K562 (cell line): ENCODE results near the gene LENEP. TPM values are rescaled to one million over a fixed set of nuclear protein-coding genes. Genes with fewer than 3 reads are reported as not detected.

Source experiments
- ATAC-seq: fragments of 200-7000 bp; cut with Tn5 transposase; 3 replicates; pipeline ENCODE4 v1.9.1; 2020; ENCODE audit warnings: moderate library complexity
- BruUV-seq: library from RNA; stranded (reverse); fragments of 400-500 nt; replicated peaks from 2 replicates; lab custom pipeline; 2021; lab: Mats Ljungman, UMichigan
- CTCF ChIA-PET: fragments of 300-600 bp; formaldehyde crosslinking; extraction: SDS; loops from one replicate; lab custom pipeline; 2021; ENCODE audit warnings: low intra/inter-chr PET ratio; lab: Yijun Ruan, JAX
- POLR2A ChIA-PET: fragments of 300-600, 350-650 bp; sonication (Branson Sonifier 250); formaldehyde crosslinking; extraction: SDS; loops from one replicate; lab custom pipeline; 2021; ENCODE audit warnings: antibody characterized with exemption, inconsistent platforms; lab: Yijun Ruan, JAX
- DNase-seq, 4 experiments: peaks; one replicate each; pipeline versions ENCODE4 v3.0.0 to v3.0.0-alpha.2; 2011 to 2018; ENCODE audit warnings: low spot score in 3 of 4, mixed read lengths in 3 of 4; ENCODE audit errors: extremely low read depth in 1 of 4
- FAIRE-seq: peaks from 2 replicates; lab custom pipeline; 2011; peaks lifted over from hg19 to GRCh38; lab: Jason Lieb, UNC
- H2AFZ ChIP-seq: 2 replicates; pipeline ENCODE4 v1.6.0; 2011; ENCODE audit warnings: low read depth, low read length, control low read depth, inconsistent platforms
- H3K27ac ChIP-seq: fragments of 200-600 bp; 3 replicates; pipeline ENCODE4 v1.8.0; 2011; ENCODE audit warnings: low read depth, mild to moderate bottlenecking, control low read depth, inconsistent platforms, low read length, moderate library complexity, mixed read lengths; ENCODE audit errors: extremely low read depth
- H3K27me3 ChIP-seq, 2 experiments: fragments of 300-600 bp in 1 of 2; 2 replicates in 1 of 2; 3 replicates in 1 of 2; pipeline versions ENCODE4 v1.6.0 to v1.8.0; 2011; ENCODE audit warnings: inconsistent platforms in 2 of 2, low read length in 2 of 2, mild to moderate bottlenecking in 1 of 2, mixed read lengths in 1 of 2, moderate library complexity in 1 of 2; ENCODE audit not compliant: control insufficient read depth in 2 of 2, insufficient read depth in 2 of 2
- H3K36me3 ChIP-seq: fragments of 300-600 bp; 3 replicates; pipeline ENCODE4 v1.8.0; 2011; ENCODE audit warnings: mild to moderate bottlenecking, low read length, inconsistent platforms; ENCODE audit not compliant: control insufficient read depth, insufficient read depth
- H3K4me1 ChIP-seq, 2 experiments: fragments of 200-600 bp in 1 of 2; replicated peaks in 1 of 2; 2 replicates in 1 of 2; 3 replicates in 1 of 2; pipeline versions ENCODE4 v1.5.1 to v1.8.0; 2011; ENCODE audit warnings: inconsistent platforms in 2 of 2, low read length in 2 of 2, mild to moderate bottlenecking in 1 of 2, mixed read lengths in 1 of 2, moderate library complexity in 1 of 2; ENCODE audit not compliant: control insufficient read depth in 2 of 2, insufficient read depth in 2 of 2
- H3K4me2 ChIP-seq: 2 replicates; pipeline ENCODE4 v1.6.1; 2011; ENCODE audit warnings: low read length, control low read depth, inconsistent platforms, mixed read lengths; ENCODE audit not compliant: insufficient read depth
- H3K4me3 ChIP-seq: fragments of 200-600 bp; sonication (generic), shearing (Covaris generic); 2 replicates; pipeline ENCODE4 v1.5.1; 2016; ENCODE audit warnings: control low read depth, inconsistent platforms
- H3K79me2 ChIP-seq: fragments of 200-600 bp; 3 replicates; pipeline ENCODE4 v1.8.0; 2011; ENCODE audit warnings: low read length, inconsistent platforms; ENCODE audit not compliant: control insufficient read depth, insufficient read depth
- H3K9ac ChIP-seq, 2 experiments: 2 replicates each; pipeline versions ENCODE4 v1.6.0 to v1.6.1; 2011; ENCODE audit warnings: low read depth in 2 of 2, low read length in 2 of 2, control low read depth in 1 of 2, inconsistent platforms in 1 of 2, mild to moderate bottlenecking in 1 of 2, mixed read lengths in 1 of 2; ENCODE audit not compliant: insufficient read depth in 1 of 2
- H3K9me1 ChIP-seq: one replicate; pipeline ENCODE4 v1.6.0; 2011; ENCODE audit warnings: inconsistent platforms, mild to moderate bottlenecking, low read length, moderate library complexity; ENCODE audit not compliant: control insufficient read depth, insufficient read depth
- H3K9me3 ChIP-seq: replicated peaks from 2 replicates; pipeline ENCODE4 v1.5.1; 2011; ENCODE audit warnings: low read depth, low read length, inconsistent platforms; ENCODE audit not compliant: control insufficient read depth, insufficient read depth
- H4K20me1 ChIP-seq: replicated peaks from 2 replicates; pipeline ENCODE4 v1.6.1; 2011; ENCODE audit warnings: low read length, inconsistent platforms, mixed read lengths; ENCODE audit not compliant: control insufficient read depth, insufficient read depth
- BRF1 ChIP-seq: IDR thresholded peaks from 3 replicates; pipeline ENCODE4 v1.6.1; 2011; ENCODE audit warnings: borderline replicate concordance, mild to moderate bottlenecking; ENCODE audit not compliant: insufficient read length; ENCODE audit errors: extremely low read depth
- CCAR2 ChIP-seq: fragments of 200-400 bp; formaldehyde crosslinking; IDR thresholded peaks from 2 replicates; pipeline ENCODE4 v1.6.1; 2017; ENCODE audit warnings: mild to moderate bottlenecking, low read depth, low read length
- DMBX1 ChIP-seq: fragments of 250-450 bp; sonication (Bioruptor Pico); IDR thresholded peaks from 2 replicates; pipeline ENCODE4 v1.8.0; 2022; ENCODE audit warnings: inconsistent platforms, mild to moderate bottlenecking, moderate library complexity, borderline replicate concordance
- FOXM1 ChIP-seq, 2 experiments: fragments of 450-650 bp in 1 of 2; sonication (generic) in 1 of 2; formaldehyde crosslinking in 1 of 2; IDR thresholded peaks; 2 replicates each; pipeline versions ENCODE4 v1.6.1 to v1.9.0; 2017 to 2022; ENCODE audit warnings: low read depth in 2 of 2, mild to moderate bottlenecking in 2 of 2, missing genetic modification reagents in 1 of 2, moderate library complexity in 1 of 2
- MIER1 ChIP-seq: fragments of 450-650 bp; IDR thresholded peaks from 2 replicates; pipeline ENCODE4 v1.6.1; 2016; ENCODE audit warnings: antibody characterized with exemption, mild to moderate bottlenecking, low read depth
- NR2F6 ChIP-seq: fragments of 450-650 bp; formaldehyde crosslinking; IDR thresholded peaks from 2 replicates; pipeline ENCODE4 v1.4.0; 2020; ENCODE audit warnings: mild to moderate bottlenecking
- PHTF2 ChIP-seq: fragments of 250-450 bp; sonication (Bioruptor Pico); IDR thresholded peaks from 2 replicates; pipeline ENCODE4 v1.5.0; 2021; ENCODE audit warnings: mild to moderate bottlenecking
- PTRF ChIP-seq: fragments of 450-650 bp; IDR thresholded peaks from 2 replicates; pipeline ENCODE4 v1.6.1; 2016; ENCODE audit warnings: mild to moderate bottlenecking, missing genetic modification characterization, missing compliant biosample characterization
- SMC3 ChIP-seq: conservative IDR thresholded peaks from 2 replicates; pipeline ENCODE4 v1.6.1; 2011; ENCODE audit warnings: low read depth, low read length, improper control_type of control experiment; ENCODE audit not compliant: insufficient read depth
- SP1 ChIP-seq: sonication (generic); formaldehyde crosslinking; IDR thresholded peaks from 2 replicates; pipeline ENCODE4 v1.8.1; 2022; ENCODE audit warnings: mild to moderate bottlenecking, missing genetic modification reagents
- TCFL5 ChIP-seq: fragments of 250-450 bp; sonication (Bioruptor Pico); conservative IDR thresholded peaks from 2 replicates; pipeline ENCODE4 v1.6.1; 2021; ENCODE audit warnings: mild to moderate bottlenecking, moderate library complexity, matching md5 sums
- TFE3 ChIP-seq: fragments of 450-650 bp; formaldehyde crosslinking; IDR thresholded peaks from 2 replicates; pipeline ENCODE4 v1.4.0; 2020; ENCODE audit warnings: mild to moderate bottlenecking, mixed read lengths
- U2AF2 ChIP-seq: fragments of 200-400 bp; formaldehyde crosslinking; optimal IDR thresholded peaks from 2 replicates; pipeline ENCODE3; 2017; ENCODE audit warnings: low read depth, mild to moderate bottlenecking, low read length
- ZNF23 ChIP-seq: fragments of 250-450 bp; sonication (Bioruptor Pico); IDR thresholded peaks from 2 replicates; pipeline ENCODE4 v1.4.0; 2020; ENCODE audit warnings: mild to moderate bottlenecking
- ZNF699 ChIP-seq: fragments of 250-450 bp; sonication (Bioruptor Pico); IDR thresholded peaks from 2 replicates; pipeline ENCODE4 v1.8.0; 2021; ENCODE audit warnings: mild to moderate bottlenecking, moderate library complexity; ENCODE audit not compliant: insufficient replicate concordance
- ZNF740 ChIP-seq, 3 experiments: fragments of 200-800 bp in 1 of 3; sonication (Bioruptor generic) in 1 of 3; sonication (generic) in 1 of 3; formaldehyde crosslinking in 1 of 3; IDR thresholded peaks; 2 replicates each; pipeline versions ENCODE4 v1.6.1 to v1.8.0; 2016 to 2022; ENCODE audit warnings: mild to moderate bottlenecking in 2 of 3, missing compliant biosample characterization in 2 of 3, missing genetic modification characterization in 2 of 3, missing genetic modification reagents in 1 of 3
- WGBS: fragments of 100-300 bp; shearing (Covaris generic); methylation state at CpG from one replicate; pipeline ENCODE4 v1.1.6; 2016; ENCODE audit warnings: low coverage, mixed read lengths; ENCODE audit not compliant: insufficient coverage; ENCODE audit errors: missing lambda C conversion rate; 5-methylcytosine and 5-hydroxymethylcytosine counted together
- in situ Hi-C: fragments of 300-500 bp; cut with MboI; formaldehyde crosslinking; loops from 4 replicates; pipeline ENCODE4 v1.15.0; 2018; ENCODE audit warnings: inconsistent platforms, mixed read lengths
- intact Hi-C: fragments of 100-400 bp; cut with micrococcal nuclease; formaldehyde crosslinking; loops from 2 replicates; pipeline ENCODE4 v1.14.2; 2022
- polyA plus RNA-seq, 8 experiments: library from polyadenylated mRNA; depleted of rRNA in 4 of 8; stranded (reverse) in 5 of 8; unstranded in 3 of 8; fragments of >200 nt; fragmentation: Nextera tagmentation in 2 of 8; fragmentation: Illumina TruSeq in 1 of 8; extraction: Ambion mirVana in 2 of 8; extraction: Trizol in 1 of 8; gene quantifications; 2 replicates each; pipeline versions ENCODE4 v1.2.1 to v1.2.3, GENCODE V29; 2011 to 2014; ENCODE audit warnings: inconsistent platforms in 1 of 8, missing spikeins in 1 of 8
- total RNA-seq, 7 experiments: library from RNA; depleted of rRNA in 6 of 7; stranded (reverse); fragments of >200 nt in 6 of 7; fragmentation: Illumina TruSeq in 2 of 7; extraction: Trizol in 2 of 7; gene quantifications; 2 replicates each; pipeline versions ENCODE4 v1.2.1 to v1.2.3, GENCODE V29; 2011 to 2021; ENCODE audit warnings: low replicate concordance in 1 of 7

Gene LENEP
- total and polyA plus RNA-seq, 9 of the 15 experiments (the other 6 are each of a cell fraction or from before 2014, with no cell fraction given), result 0.23 to 0.87 (median 0.67) TPM; not detected in 5

GRCh38 chr1:154999571-155000410, 6.4 kb downstream of the LENEP start:
- Histone ChIP-seq H3K36me3 (peaks cover 6% of the 10 kb centered on the region; the same call in 2 of the 3 replicates), H2AFZ (peak overlapping the region; percentile 70), H3K9ac (peak overlapping the region; percentile 90 to 96), H3K79me2 (peaks cover 29% of the 10 kb centered on the region), H3K9me1 (no peaks in the 10 kb centered on the region), H3K27ac (peak overlapping the region; percentile 97), H3K4me2 (peak overlapping the region; percentile 98), H3K9me3 (no peaks in the 10 kb centered on the region), H3K4me1 (peaks cover 31 to 59% of the 10 kb centered on the region in 2 experiments), H3K27me3 (no peaks in the 10 kb centered on the region), H3K4me3 (peak overlapping the region; percentile 71), H4K20me1 (no peaks in the 10 kb centered on the region)
- ATAC-seq (peak; percentile 18), FAIRE-seq (peak; percentile 29), DNase-seq (peak; percentile 78 to 85 (median 79))
- whole genome bisulfite sequencing, result 1% methylated on average over 25 of the region's 50 CpGs
- BruUV-seq, result no TSS peak
- intact Hi-C loops, result loop anchor here (2.0 to 5.0 kb wide), 4 partner anchors 39 to 442 kb away; partner anchors contain the start of genes EFNA3, PYGO2 and UBE2Q1
- ChIA-PET POLR2A (interaction anchor here (0.6 to 8.2 kb wide), 16 partner anchors 11 to 1073 kb away, joined by 3 to 80 read pairs (median 4); partner anchors contain the start of genes FLAD1 and SHC1), CTCF (interaction anchor here (0.7 to 1.8 kb wide), 6 partner anchors 17 to 1489 kb away, joined by 3 to 6 read pairs (median 4); partner anchors contain the start of gene FLAD1)
- in situ Hi-C loops, result no loop called here
- TF ChIP-seq ZNF699 (CRISPR knock-in tag) (no peak), PHTF2 (no peak), BRF1 (no peak), ZNF740 (CRISPR knock-in tag; IDR thresholded peaks at IDR 0.05) (peak; percentile 88), ZNF740 (tag; IDR thresholded peaks at IDR 0.05) (peak in 1 of 2 experiments; percentile 86; a peak in 2 of 4 replicates), SP1 (CRISPR knock-in tag) (no peak), TFE3 (CRISPR knock-in tag) (no peak), U2AF2 (no peak), MIER1 (no peak), DMBX1 (CRISPR knock-in tag) (peak; percentile 53; the same call in 1 of the 2 replicates), CCAR2 (no peak), FOXM1 (IDR thresholded peaks at IDR 0.05; ENCODE audit: low read depth) (peak; percentile 35; the same call in 1 of the 2 replicates), FOXM1 (CRISPR knock-in tag; IDR thresholded peaks at IDR 0.05; ENCODE audit: low read depth) (no peak), TCFL5 (no peak), PTRF (tag) (no peak), ZNF23 (no peak), SMC3 (no peak), NR2F6 (no peak)
